Common myeloid progenitor, CD34-positive (primary cell): Measurements from ENCODE around the gene PALM2AKAP2.
"Not testable (repeated sequence)": the region's sequence is repeated elsewhere in the genome, so short reads cannot be mapped to it uniquely, and the experiment has no call there.

Experiments
- CTCF ChIA-PET: fragments of 350-600 bp; sonication (Branson Sonifier 250); formaldehyde crosslinking; loops from one replicate; lab custom pipeline; 2021; ENCODE audit warnings: antibody characterized with exemption; lab: Charles Lee
- POLR2A ChIA-PET: fragments of 350-600 bp; sonication (Branson Sonifier 250); formaldehyde crosslinking; loops from one replicate; lab custom pipeline; 2021; ENCODE audit warnings: antibody characterized with exemption; lab: Charles Lee
- DNase-seq, 3 donors: peaks; one replicate each; pipeline versions ENCODE4 v3.0.0 to v3.0.0-alpha.2; 2013
- H3K27ac ChIP-seq, 2 experiments: 1 replicate in 1 of 2; 2 replicates in 1 of 2; pipeline ENCODE4 v1.7.0; 2013; ENCODE audit warnings: inconsistent platforms in 2 of 2, low read length in 2 of 2, mild to moderate bottlenecking in 2 of 2, low read depth in 1 of 2, moderate library complexity in 1 of 2; ENCODE audit not compliant: severe bottlenecking in 2 of 2, insufficient read depth in 1 of 2, poor library complexity in 1 of 2
- H3K27me3 ChIP-seq, 5 experiments: replicated peaks in 2 of 5; 1 replicate in 3 of 5; 2 replicates in 2 of 5; pipeline versions ENCODE4 v1.6.1 to v1.7.0; 2013; ENCODE audit warnings: low read length in 4 of 5, mild to moderate bottlenecking in 2 of 5, moderate library complexity in 2 of 5, inconsistent platforms in 1 of 5; ENCODE audit not compliant: insufficient read depth in 5 of 5, control insufficient read depth in 4 of 5
- H3K36me3 ChIP-seq, 4 experiments: 1 replicate in 2 of 4; 2 replicates in 2 of 4; pipeline versions ENCODE4 v1.6.1 to v1.7.0; 2013; ENCODE audit warnings: low read length in 3 of 4, control low read depth in 1 of 4, mild to moderate bottlenecking in 1 of 4; ENCODE audit not compliant: control insufficient read depth in 4 of 4, insufficient read depth in 4 of 4
- H3K4me1 ChIP-seq, 4 experiments: 1 replicate in 3 of 4; 2 replicates in 1 of 4; pipeline versions ENCODE4 v1.6.1 to v1.7.1; 2013; ENCODE audit warnings: low read length in 3 of 4, mild to moderate bottlenecking in 3 of 4, control low read depth in 1 of 4, inconsistent platforms in 1 of 4, moderate library complexity in 1 of 4; ENCODE audit not compliant: control insufficient read depth in 4 of 4, insufficient read depth in 4 of 4; ENCODE audit errors: control extremely low read depth in 1 of 4
- H3K4me3 ChIP-seq, 7 experiments: 1 replicate in 4 of 7; 2 replicates in 3 of 7; pipeline versions ENCODE4 v1.5.1 to v1.7.0; 2013; ENCODE audit warnings: mild to moderate bottlenecking in 7 of 7, low read length in 6 of 7, moderate library complexity in 6 of 7, inconsistent platforms in 2 of 7, low read depth in 2 of 7, control low read depth in 1 of 7; ENCODE audit not compliant: insufficient read depth in 4 of 7, control insufficient read depth in 1 of 7; ENCODE audit errors: extremely low read depth in 1 of 7
- H3K9me3 ChIP-seq, 5 experiments: 1 replicate in 4 of 5; 2 replicates in 1 of 5; pipeline versions ENCODE4 v1.6.1 to v1.7.1; 2013; ENCODE audit warnings: low read length in 4 of 5, mild to moderate bottlenecking in 2 of 5, inconsistent platforms in 1 of 5, low read depth in 1 of 5, moderate library complexity in 1 of 5; ENCODE audit not compliant: control insufficient read depth in 4 of 5, insufficient read depth in 2 of 5; ENCODE audit errors: control extremely low read depth in 1 of 5
- WGBS: methylation state at CpG from one replicate; pipeline ENCODE4 v1.1.5; 2013; ENCODE audit not compliant: insufficient coverage; 5-methylcytosine and 5-hydroxymethylcytosine counted together

PALM2AKAP2 gene

GRCh38 chr9:109817846-109818472, 38.0 kb downstream of the PALM2AKAP2 start:
- no peak overlapping the region for H3K27ac ChIP-seq
- ChIA-PET CTCF (interaction anchor here (0.6 to 3.1 kb wide), 14 partner anchors 14 to 569 kb away, joined by 3 to 41 read pairs (median 4); no protein-coding TSS in a partner anchor), POLR2A (no interaction called here)
- H3K27me3 ChIP-seq = peaks cover 0 to 51% (median 14%) of the 10 kb centered on the region in 5 experiments
- peaks cover 0 to 4% (median under 1%) of the 10 kb centered on the region in 4 experiments for H3K4me1 ChIP-seq
- no peaks in the 10 kb centered on the region for H3K36me3 ChIP-seq
- H3K4me3 ChIP-seq = no peak overlapping the region
- peak; percentile 74 to 89 (median 83) for DNase-seq
- no peaks in the 10 kb centered on the region for H3K9me3 ChIP-seq
- 13% methylated on average over 4 of the region's 9 CpGs for WGBS

- no peak for DNase-seq
- no peak overlapping the region for H3K27ac ChIP-seq
- CTCF ChIA-PET = interaction anchor here (2.2 kb wide), 1 partner anchor 247 kb away, joined by 10 read pairs; no protein-coding TSS in a partner anchor
Observed at GRCh38 chr9:109821711-109822110, 41.7 kb downstream of the PALM2AKAP2 start.

GRCh38 chr9:109825383-109825782, 45.4 kb downstream of the PALM2AKAP2 start:
- no CpG with 5 or more reads among the region's 2 CpGs for WGBS
- DNase-seq, H3K9me3 ChIP-seq, H3K36me3 ChIP-seq, POLR2A ChIA-PET, H3K4me1 ChIP-seq, H3K27ac ChIP-seq, CTCF ChIA-PET, H3K4me3 ChIP-seq: not testable (repeated sequence)
- peaks cover 2 to 15% (median 4%) of the 10 kb centered on the region in 5 experiments for H3K27me3 ChIP-seq

More at GRCh38 chr9:109821711-109822110, 41.7 kb downstream of the PALM2AKAP2 start:
- Histone ChIP-seq H3K4me3 (no peak overlapping the region), H3K36me3 (no peaks in the 10 kb centered on the region), H3K9me3 (no peaks in the 10 kb centered on the region), H3K27me3 (peaks cover 0 to 25% (median 10%) of the 10 kb centered on the region in 5 experiments), H3K4me1 (no peaks in the 10 kb centered on the region)
- no CpG with 5 or more reads among the region's 1 CpG for WGBS
- POLR2A ChIA-PET = no interaction called here

- H3K27ac ChIP-seq = no peak overlapping the region
- CTCF ChIA-PET = no interaction called here
- WGBS = no CpG with 5 or more reads among the region's 1 CpG
- H3K4me3 ChIP-seq = no peak overlapping the region
- H3K4me1 ChIP-seq = no peaks in the 10 kb centered on the region
- peaks cover 0 to 16% (median 4%) of the 10 kb centered on the region in 5 experiments for H3K27me3 ChIP-seq
- H3K36me3 ChIP-seq = no peaks in the 10 kb centered on the region
- DNase-seq = no peak
- POLR2A ChIA-PET = no interaction called here
- H3K9me3 ChIP-seq = no peaks in the 10 kb centered on the region
Observed at GRCh38 chr9:109826559-109826958, 46.6 kb downstream of the PALM2AKAP2 start.

- POLR2A ChIA-PET = no interaction called here
- WGBS = 83% methylated on average over 3 of the region's 3 CpGs
Observed at GRCh38 chr9:109828254-109828653, 48.3 kb downstream of the PALM2AKAP2 start.

More at GRCh38 chr9:109828254-109828653, 48.3 kb downstream of the PALM2AKAP2 start:
- H3K36me3 ChIP-seq = no peaks in the 10 kb centered on the region
- no peak overlapping the region for H3K4me3 ChIP-seq
- H3K27me3 ChIP-seq = peaks cover 0 to 11% (median 4%) of the 10 kb centered on the region in 5 experiments
- no peak overlapping the region for H3K27ac ChIP-seq
- no peaks in the 10 kb centered on the region for H3K9me3 ChIP-seq
- no peaks in the 10 kb centered on the region for H3K4me1 ChIP-seq
- DNase-seq = no peak
- CTCF ChIA-PET = no interaction called here
